Endothelial cell of umbilical vein (primary cell): ENCODE results near the gene PROCR. TPM values are rescaled to one million over a fixed set of nuclear protein-coding genes. Genes with fewer than 3 reads are reported as not detected.

Experiments used
- BruUV-seq: library from RNA; stranded (reverse); fragments of 400-500 nt; replicated peaks from 2 replicates; lab custom pipeline; 2021; lab: Mats Ljungman, UMichigan
- CTCF ChIA-PET: fragments of 300-600, 350-600 bp; sonication (Branson Sonifier 250); formaldehyde crosslinking; loops from one replicate; lab custom pipeline; 2021; ENCODE audit warnings: antibody characterized with exemption, inconsistent platforms; lab: Charles Lee
- POLR2A ChIA-PET: fragments of 300-600, 350-600 bp; sonication (Branson Sonifier 250); formaldehyde crosslinking; loops from one replicate; lab custom pipeline; 2021; ENCODE audit warnings: antibody characterized with exemption, inconsistent platforms; lab: Charles Lee
- DNase-seq: peaks from one replicate; pipeline ENCODE4 v3.0.0-alpha.2; 2011; ENCODE audit warnings: low read depth, low spot score
- FAIRE-seq: peaks from 2 replicates; lab custom pipeline; 2011; peaks lifted over from hg19 to GRCh38; lab: Jason Lieb, UNC
- H2AFZ ChIP-seq: 2 replicates; pipeline ENCODE4 v1.6.0; 2012; ENCODE audit warnings: low read depth, low read length, control low read depth, inconsistent platforms
- H3K27ac ChIP-seq: 2 replicates; pipeline ENCODE4 v1.5.1; 2011; ENCODE audit warnings: low read depth, mild to moderate bottlenecking, control low read depth, low read length, moderate library complexity; ENCODE audit not compliant: insufficient read depth
- H3K27me3 ChIP-seq, 2 experiments: 2 replicates each; pipeline versions ENCODE4 v1.6.0 to v1.6.1; 2011; ENCODE audit warnings: low read length in 2 of 2, mixed read lengths in 1 of 2; ENCODE audit not compliant: control insufficient read depth in 2 of 2, insufficient read depth in 2 of 2
- H3K36me3 ChIP-seq, 2 experiments: 2 replicates in 1 of 2; 3 replicates in 1 of 2; pipeline ENCODE4 v1.5.1; 2011; ENCODE audit warnings: low read length in 2 of 2, mild to moderate bottlenecking in 1 of 2, moderate library complexity in 1 of 2; ENCODE audit not compliant: control insufficient read depth in 2 of 2, insufficient read depth in 2 of 2; ENCODE audit errors: extremely low read depth in 1 of 2
- H3K4me1 ChIP-seq: 3 replicates; pipeline ENCODE4 v1.5.1; 2011; ENCODE audit warnings: mild to moderate bottlenecking, low read length; ENCODE audit not compliant: control insufficient read depth, insufficient read depth; ENCODE audit errors: extremely low read depth
- H3K4me2 ChIP-seq: 2 replicates; pipeline ENCODE4 v1.6.1; 2011; ENCODE audit warnings: low read length, control low read depth, mixed read lengths; ENCODE audit not compliant: insufficient read depth
- H3K4me3 ChIP-seq, 3 experiments: fragments of 200-600 bp in 1 of 3; sonication (generic), shearing (Covaris generic) in 1 of 3; replicated peaks in 1 of 3; 2 replicates each; pipeline ENCODE4 v1.5.1; 2011 to 2016; ENCODE audit warnings: control low read depth in 3 of 3, low read length in 3 of 3, mild to moderate bottlenecking in 2 of 3, inconsistent platforms in 1 of 3, low read depth in 1 of 3, moderate library complexity in 1 of 3; ENCODE audit not compliant: insufficient read depth in 1 of 3
- H3K79me2 ChIP-seq: 2 replicates; pipeline ENCODE4 v1.6.0; 2012; ENCODE audit warnings: low read length, inconsistent platforms; ENCODE audit not compliant: control insufficient read depth, insufficient read depth
- H3K9ac ChIP-seq: replicated peaks from 2 replicates; pipeline ENCODE3; 2011; ENCODE audit warnings: low read length, control low read depth; ENCODE audit not compliant: insufficient read depth; ENCODE audit errors: extremely low read depth
- H3K9me1 ChIP-seq: replicated peaks from 3 replicates; pipeline ENCODE4 v1.6.0; 2011; ENCODE audit warnings: mild to moderate bottlenecking, low read length; ENCODE audit not compliant: control insufficient read depth, insufficient read depth; ENCODE audit errors: extremely low read depth
- H3K9me3 ChIP-seq: replicated peaks from 2 replicates; pipeline ENCODE4 v1.5.1; 2012; ENCODE audit warnings: low read length, inconsistent platforms; ENCODE audit not compliant: control insufficient read depth, insufficient read depth
- H4K20me1 ChIP-seq: replicated peaks from 2 replicates; pipeline ENCODE3; 2011; ENCODE audit warnings: mild to moderate bottlenecking, low read length; ENCODE audit not compliant: control insufficient read depth, insufficient read depth; ENCODE audit errors: extremely low read depth
- EZH2 ChIP-seq: IDR thresholded peaks from 2 replicates; pipeline ENCODE4 v1.6.1; 2012; ENCODE audit warnings: borderline replicate concordance, low read depth, mild to moderate bottlenecking, moderate library complexity, low read length, inconsistent platforms; ENCODE audit not compliant: severe bottlenecking
- FOS ChIP-seq: IDR thresholded peaks from 2 replicates; pipeline ENCODE4 v1.6.1; 2011; ENCODE audit warnings: mild to moderate bottlenecking, low read length, moderate library complexity, borderline replicate concordance; ENCODE audit not compliant: insufficient read depth
- GATA2 ChIP-seq: IDR thresholded peaks from 2 replicates; pipeline ENCODE4 v1.7.0; 2011; ENCODE audit warnings: low read depth, mild to moderate bottlenecking, moderate library complexity, mixed read lengths, low read length; ENCODE audit not compliant: insufficient read length, insufficient read depth
- JUN ChIP-seq: IDR thresholded peaks from 2 replicates; pipeline ENCODE4 v1.6.1; 2011; ENCODE audit warnings: borderline replicate concordance, low read depth; ENCODE audit not compliant: insufficient read length, insufficient read depth
- MYC ChIP-seq: IDR thresholded peaks from one replicate; pipeline ENCODE4 v1.6.1; 2011; ENCODE audit warnings: mild to moderate bottlenecking, low read depth, low read length
- POLR2A ChIP-seq: IDR thresholded peaks from 2 replicates; pipeline ENCODE4 v1.6.1; 2012; ENCODE audit warnings: low read depth, mild to moderate bottlenecking, control low read depth, low read length
- POLR2AphosphoS5 ChIP-seq: IDR thresholded peaks from 2 replicates; pipeline ENCODE4 v1.6.1; 2012; ENCODE audit warnings: low read depth, mild to moderate bottlenecking, control low read depth, low read length, moderate library complexity; ENCODE audit not compliant: insufficient read depth
- dilution Hi-C: fragments of 300-500 bp; cut with MboI; formaldehyde crosslinking; loops from one replicate; pipeline ENCODE4 v1.15.0; 2019; ENCODE audit warnings: low sequenced_read_pairs; ENCODE audit not compliant: extremely low pct_ligation_motif_present
- intact Hi-C: fragments of 100-400 bp; cut with micrococcal nuclease; formaldehyde crosslinking; loops from one replicate; pipeline ENCODE4 v1.10.0; 2022
- polyA plus RNA-seq, 4 experiments: library from polyadenylated mRNA; depleted of rRNA in 3 of 4; stranded (reverse) in 3 of 4; unstranded in 1 of 4; fragments of >200 nt; gene quantifications; 2 replicates each; pipeline versions ENCODE4 v1.2.1 to v1.2.3, GENCODE V29; 2011 to 2012; ENCODE audit warnings: missing spikeins in 1 of 4
- total RNA-seq: library from RNA; stranded (reverse); gene quantifications from 2 replicates; pipeline ENCODE4 v1.2.3, GENCODE V29; 2021
- TF ChIP-seq, protein P1 (sequence below): IDR thresholded peaks from 2 replicates; pipeline ENCODE4 v1.6.1; 2011; ENCODE audit not compliant: insufficient read depth, insufficient read length
- TF ChIP-seq, protein P2 (sequence below), 2 donors: IDR thresholded peaks; 1 replicate in 1 of 2; 2 replicates in 1 of 2; pipeline ENCODE4 v1.5.1; 2011; ENCODE audit warnings: low read length in 2 of 2, mild to moderate bottlenecking in 2 of 2, moderate library complexity in 2 of 2, control low read depth in 1 of 2, inconsistent platforms in 1 of 2, low read depth in 1 of 2; ENCODE audit not compliant: insufficient read depth in 1 of 2; ENCODE audit errors: extremely low read depth in 1 of 2

Gene PROCR
- total and polyA plus RNA-seq, 2 donors (not counting 3 experiments of a cell fraction or from before 2014, with no cell fraction given) = 251 to 376 TPM

DNA sequence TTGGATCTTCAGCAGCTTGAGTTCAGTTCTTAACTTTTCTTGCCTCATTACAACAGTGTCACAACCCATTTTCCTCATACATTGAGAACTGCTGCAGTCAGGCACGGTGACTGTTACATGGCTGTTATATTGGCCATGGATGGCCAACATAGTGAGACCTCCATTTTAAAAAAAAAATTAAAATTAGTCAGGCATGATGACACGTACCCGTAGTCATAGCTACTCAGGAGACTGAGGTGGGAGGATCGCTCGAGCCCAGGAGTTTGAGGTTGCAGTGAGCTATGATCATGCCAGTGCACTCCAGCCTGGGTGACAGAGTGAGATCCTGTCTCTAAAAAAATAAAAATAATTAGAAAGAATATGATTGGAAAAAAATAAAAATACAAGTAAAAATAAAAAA is 44.7 kb downstream of the PROCR start:
- TF ChIP-seq FOS = no peak
- no peak for TF ChIP-seq POLR2AphosphoS5
- no peak for TF ChIP-seq POLR2A
- no peak for TF ChIP-seq GATA2
- no peaks in the 10 kb centered on the region for H3K9me3 ChIP-seq
- H4K20me1 ChIP-seq = no peaks in the 10 kb centered on the region
- H3K27ac ChIP-seq = no peak overlapping the region
- H3K4me3 ChIP-seq = no peak overlapping the region
- intact Hi-C loops (no loop called here), dilution Hi-C loops (no loop called here)
- no TSS peak for BruUV-seq
- DNase-seq (no peak), FAIRE-seq (no peak)
- H2AFZ ChIP-seq = no peak overlapping the region
- CTCF ChIA-PET = interaction anchor here (1.8 to 3.0 kb wide), 3 partner anchors 48 to 120 kb away, joined by 4 to 21 read pairs (median 8); no protein-coding TSS in a partner anchor
- peaks cover 3 to 9% of the 10 kb centered on the region in 2 experiments for H3K27me3 ChIP-seq
- H3K4me2 ChIP-seq = no peak overlapping the region
- H3K36me3 ChIP-seq = no peaks in the 10 kb centered on the region
- POLR2A ChIA-PET = interaction anchor here (0.5 kb wide), 1 partner anchor 38 kb away, joined by 7 read pairs; no protein-coding TSS in a partner anchor
- peaks cover 5% of the 10 kb centered on the region for H3K4me1 ChIP-seq
- H3K79me2 ChIP-seq = no peaks in the 10 kb centered on the region
- H3K9ac ChIP-seq = no peak overlapping the region
- no peaks in the 10 kb centered on the region for H3K9me1 ChIP-seq

DNA sequence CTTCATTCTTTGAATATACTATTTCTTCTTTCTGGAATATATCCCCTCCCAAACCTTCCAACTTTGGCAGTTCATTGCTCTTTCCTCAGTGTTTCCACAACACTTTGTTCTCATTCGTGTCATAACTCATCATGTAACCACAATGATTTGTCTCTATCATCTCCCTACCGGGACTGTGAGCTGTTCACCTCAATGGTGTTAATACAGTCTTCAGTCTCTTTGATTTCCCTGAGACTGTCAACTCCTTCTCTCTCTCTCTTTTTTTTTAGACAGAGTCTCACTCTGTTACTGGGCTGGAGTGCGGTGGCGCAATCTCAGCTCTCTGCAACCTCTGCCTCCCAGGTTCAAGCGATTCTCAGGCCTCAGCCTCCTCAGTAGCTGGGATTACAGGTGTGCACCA is 52.1 kb downstream of the PROCR start:
- Histone ChIP-seq H2AFZ (no peak overlapping the region), H3K79me2 (no peaks in the 10 kb centered on the region), H3K27ac (no peak overlapping the region), H3K9ac (no peak overlapping the region), H3K36me3 (no peaks in the 10 kb centered on the region), H3K27me3 (peaks cover 6% of the 10 kb centered on the region in 2 experiments), H4K20me1 (no peaks in the 10 kb centered on the region), H3K4me2 (no peak overlapping the region), H3K9me3 (no peaks in the 10 kb centered on the region), H3K4me1 (peaks cover 19% of the 10 kb centered on the region), H3K9me1 (no peaks in the 10 kb centered on the region), H3K4me3 (no peak overlapping the region)
- ChIA-PET CTCF (interaction anchor here (0.9 to 3.3 kb wide), 3 partner anchors 16 to 350 kb away, joined by 3 to 12 read pairs (median 9); no protein-coding TSS in a partner anchor), POLR2A (no interaction called here)
- TF ChIP-seq, protein P1, sequence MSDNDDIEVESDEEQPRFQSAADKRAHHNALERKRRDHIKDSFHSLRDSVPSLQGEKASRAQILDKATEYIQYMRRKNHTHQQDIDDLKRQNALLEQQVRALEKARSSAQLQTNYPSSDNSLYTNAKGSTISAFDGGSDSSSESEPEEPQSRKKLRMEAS = no peak
- TF ChIP-seq FOS (no peak), MYC (no peak), EZH2 (no peak), GATA2 (no peak), POLR2AphosphoS5 (no peak), JUN (no peak), POLR2A (no peak)
- TF ChIP-seq, protein P2, sequence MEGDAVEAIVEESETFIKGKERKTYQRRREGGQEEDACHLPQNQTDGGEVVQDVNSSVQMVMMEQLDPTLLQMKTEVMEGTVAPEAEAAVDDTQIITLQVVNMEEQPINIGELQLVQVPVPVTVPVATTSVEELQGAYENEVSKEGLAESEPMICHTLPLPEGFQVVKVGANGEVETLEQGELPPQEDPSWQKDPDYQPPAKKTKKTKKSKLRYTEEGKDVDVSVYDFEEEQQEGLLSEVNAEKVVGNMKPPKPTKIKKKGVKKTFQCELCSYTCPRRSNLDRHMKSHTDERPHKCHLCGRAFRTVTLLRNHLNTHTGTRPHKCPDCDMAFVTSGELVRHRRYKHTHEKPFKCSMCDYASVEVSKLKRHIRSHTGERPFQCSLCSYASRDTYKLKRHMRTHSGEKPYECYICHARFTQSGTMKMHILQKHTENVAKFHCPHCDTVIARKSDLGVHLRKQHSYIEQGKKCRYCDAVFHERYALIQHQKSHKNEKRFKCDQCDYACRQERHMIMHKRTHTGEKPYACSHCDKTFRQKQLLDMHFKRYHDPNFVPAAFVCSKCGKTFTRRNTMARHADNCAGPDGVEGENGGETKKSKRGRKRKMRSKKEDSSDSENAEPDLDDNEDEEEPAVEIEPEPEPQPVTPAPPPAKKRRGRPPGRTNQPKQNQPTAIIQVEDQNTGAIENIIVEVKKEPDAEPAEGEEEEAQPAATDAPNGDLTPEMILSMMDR (IDR thresholded peaks at IDR 0.05; ENCODE audit: extremely low read depth in 1 of 2, insufficient read depth in 1 of 2, low read depth in 1 of 2, low read length in 2 of 2) = no peak
- no TSS peak for BruUV-seq
- intact Hi-C loops (loop anchor here (2.0 kb wide), 1 partner anchor 45 kb away; no protein-coding TSS in a partner anchor), dilution Hi-C loops (no loop called here)
- no peak for DNase-seq
- FAIRE-seq = no peak
